NT2/D1 (cell line): ENCODE measurements around the gene FOXN4.

Experiments used
- YY1 ChIP-seq: IDR thresholded peaks from 2 replicates; pipeline ENCODE4 v1.6.1; 2011; ENCODE audit not compliant: insufficient read length, insufficient read depth
- ZNF274 ChIP-seq: IDR thresholded peaks from 2 replicates; pipeline ENCODE4 v1.6.1; 2011; ENCODE audit warnings: mild to moderate bottlenecking, low read depth, low read length

GRCh38 chr12:109239179-109239578, 69.9 kb downstream of the FOXN4 start:
- TF ChIP-seq YY1 (no peak), ZNF274 (no peak)
